Suppressor macrophage treated with lipopolysaccharide for 1 hour (primary cell): Measurements from ENCODE around the gene ATXN10.
"Not testable (repeated sequence)": the region's sequence is repeated elsewhere in the genome, so short reads cannot be mapped to it uniquely, and the experiment has no call there.

Source experiments
- DNase-seq, 3 donors: peaks; one replicate each; pipeline ENCODE4 v3.0.0-alpha.2; 2020 to 2022

The ATXN10 gene

DNA sequence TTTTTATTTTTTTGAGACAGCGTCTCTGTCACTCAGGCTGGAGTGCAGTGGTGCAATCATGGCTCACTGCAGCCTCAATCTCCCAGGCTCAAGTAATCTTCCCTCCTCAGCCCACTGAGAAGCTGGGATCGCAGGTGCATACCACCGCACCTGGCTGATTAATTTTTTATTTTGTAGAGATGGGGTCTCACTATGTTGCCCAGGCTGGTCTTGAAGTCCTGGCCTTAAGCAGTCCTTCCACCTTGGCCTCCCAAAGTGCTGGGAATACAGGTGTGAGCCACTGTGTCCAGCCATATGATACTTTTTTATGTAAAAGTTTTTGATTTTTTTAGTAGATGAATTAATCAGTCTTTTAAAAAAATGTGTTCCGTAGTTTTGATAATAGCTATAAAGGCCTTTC lies 42.8 kb downstream of the ATXN10 start:
- DNase-seq: not testable (repeated sequence)

DNA sequence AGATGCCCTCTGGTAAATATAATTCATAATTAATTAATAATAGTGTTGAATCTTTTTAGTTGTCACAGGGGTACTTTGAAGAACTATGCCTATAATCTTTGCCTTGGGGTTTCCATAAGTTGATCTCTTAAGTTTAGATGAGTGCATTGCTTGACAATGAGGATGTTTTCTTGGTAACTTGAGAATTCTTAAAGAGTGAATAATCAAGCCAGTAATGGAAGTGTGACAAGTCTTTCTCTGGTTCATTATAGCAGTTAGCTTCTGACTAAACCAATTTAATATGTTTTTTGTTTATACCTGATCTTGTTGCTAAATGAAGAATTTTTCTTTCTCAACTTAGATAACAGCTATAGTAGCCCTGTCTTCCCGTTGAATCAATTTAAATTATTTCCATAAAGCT lies 46.2 kb downstream of the ATXN10 start:
- DNase-seq: no peak

- no peak for DNase-seq
Observed at GRCh38 chr22:45718391-45718790, 46.8 kb downstream of the ATXN10 start.

DNA sequence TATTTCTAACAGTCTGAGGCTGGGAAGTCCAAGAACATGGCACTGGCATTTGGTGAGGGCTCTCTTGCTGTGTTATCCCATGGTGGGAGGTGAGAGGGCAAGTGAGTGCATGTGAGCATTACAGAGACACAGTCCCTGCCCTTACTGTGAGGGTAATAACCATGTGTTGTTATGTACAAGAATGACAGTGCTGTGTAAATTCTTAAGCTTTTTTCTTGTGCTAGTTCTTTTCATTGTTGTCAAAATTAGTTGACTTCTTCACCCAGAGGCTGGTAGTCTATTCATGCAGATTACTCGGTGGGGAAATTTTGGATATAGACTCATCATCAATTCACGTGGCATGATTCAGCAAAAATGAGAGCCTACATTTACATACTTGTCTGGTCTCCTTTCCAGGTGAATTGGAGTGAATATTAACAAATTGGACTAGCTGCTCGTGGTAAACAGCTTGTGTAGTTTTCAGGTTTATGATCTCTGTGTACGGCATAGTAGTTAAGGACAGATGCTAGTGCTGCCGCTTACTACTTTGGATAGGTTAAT lies 49.3 kb downstream of the ATXN10 start:
- DNase-seq: peak in 1 of 3 donors; percentile 21

GRCh38 chr22:45722006-45722405 lies 50.4 kb downstream of the ATXN10 start:
- no peak for DNase-seq

GRCh38 chr22:45726081-45726480 lies 54.4 kb downstream of the ATXN10 start:
- DNase-seq: no peak

- no peak for DNase-seq
Observed at GRCh38 chr22:45731041-45731797, 59.6 kb downstream of the ATXN10 start.

DNA sequence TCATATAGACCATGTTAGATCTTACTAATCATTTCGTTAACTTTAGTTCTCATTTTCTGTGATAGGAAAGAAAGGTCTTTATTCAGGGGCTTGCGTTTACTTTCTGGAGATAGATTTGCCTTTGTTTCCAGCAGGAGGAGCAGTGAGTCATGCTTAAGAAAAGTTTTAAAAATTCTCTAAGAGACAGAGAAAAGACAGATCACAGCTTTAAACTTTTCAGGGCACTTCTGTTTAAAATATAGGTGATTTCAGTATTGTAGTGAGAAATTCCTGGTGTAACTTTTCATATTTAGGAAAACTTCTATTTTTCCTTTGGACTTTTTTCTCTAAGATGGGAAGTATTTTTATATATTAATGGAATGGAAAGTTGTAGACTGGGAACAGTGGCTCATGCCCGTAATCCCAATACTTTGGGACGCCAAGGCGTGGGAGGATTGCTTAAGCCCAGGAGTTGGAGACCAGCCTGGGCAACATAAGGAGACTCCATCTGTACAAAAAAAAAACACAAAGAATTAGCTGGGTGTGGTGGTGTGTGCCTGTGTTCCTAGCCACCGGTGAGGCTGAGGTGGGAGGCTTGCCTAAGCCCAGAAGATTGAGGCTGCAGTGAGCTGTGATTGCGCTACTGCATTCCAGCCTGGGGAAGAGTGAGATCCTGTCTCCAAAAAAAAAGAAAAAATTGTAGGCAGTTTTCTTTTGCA lies 60.3 kb downstream of the ATXN10 start:
- no peak for DNase-seq

DNA sequence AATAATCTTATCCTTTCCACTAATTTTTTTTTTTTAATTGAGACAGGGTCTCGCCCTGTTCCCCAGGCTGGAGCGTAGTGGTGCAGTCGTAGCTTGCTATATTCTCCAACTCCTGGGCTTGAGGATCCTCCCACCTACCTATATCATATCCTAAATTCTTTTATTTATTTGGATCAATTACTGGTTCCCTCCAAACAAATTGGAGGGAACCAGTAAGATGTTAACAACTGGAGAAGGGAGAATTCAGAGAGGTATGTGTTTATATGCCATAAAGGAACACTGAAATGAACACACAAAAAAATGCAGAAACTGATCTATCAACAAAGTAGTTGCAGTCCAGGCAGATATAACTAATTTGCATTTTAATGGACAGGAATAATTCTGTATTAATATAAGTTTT lies 63.6 kb downstream of the ATXN10 start:
- DNase-seq: no peak

DNA sequence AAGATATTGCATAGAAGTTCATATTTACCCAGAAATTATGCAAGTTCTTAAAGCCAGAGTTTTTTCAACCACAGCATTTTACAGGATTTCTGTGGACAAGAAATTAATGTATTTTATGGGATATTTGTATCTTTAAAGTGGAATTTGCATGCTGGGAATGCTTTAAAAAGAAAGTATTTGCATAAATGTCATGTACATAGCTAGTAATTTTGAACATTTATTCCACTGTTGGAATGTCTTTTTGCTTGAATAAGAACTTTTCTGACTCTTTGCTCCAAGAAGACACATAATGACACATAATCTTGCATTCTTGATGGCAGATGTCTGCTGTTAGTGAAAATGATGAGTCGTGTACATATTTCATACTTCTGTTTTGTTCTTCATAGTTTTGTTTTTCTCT lies 66.6 kb downstream of the ATXN10 start:
- no peak for DNase-seq

- no peak for DNase-seq
Observed at GRCh38 chr22:45740236-45740635, 68.6 kb downstream of the ATXN10 start.

DNA sequence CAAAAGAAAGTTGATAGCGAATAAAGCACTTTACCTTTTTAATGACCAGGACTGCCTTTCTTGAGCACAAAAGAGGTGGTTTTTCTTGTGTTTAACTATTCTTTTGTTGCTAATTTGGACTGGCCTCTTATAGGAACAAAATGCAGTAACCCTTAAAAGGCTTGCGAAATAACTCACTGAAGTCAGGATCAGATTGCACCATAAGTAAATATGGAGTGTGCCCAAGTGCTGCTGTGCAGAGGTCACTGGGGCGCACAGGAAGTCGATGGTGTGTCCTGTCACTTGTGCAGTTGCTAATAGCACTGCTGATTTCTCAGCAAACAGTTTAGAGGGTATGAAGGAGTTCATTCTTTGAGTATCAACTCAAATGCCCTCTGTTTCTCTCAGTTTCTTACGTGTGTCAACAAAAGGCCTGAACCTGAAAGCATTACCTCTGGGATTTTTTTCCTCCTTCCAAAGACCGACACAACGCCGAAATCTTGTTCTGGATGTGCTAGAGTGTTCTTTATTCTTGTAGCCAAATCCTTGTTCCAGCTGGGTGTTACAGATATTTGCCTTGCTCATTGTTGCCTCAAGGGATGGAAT lies 71.3 kb downstream of the ATXN10 start:
- DNase-seq: peak; percentile 56 to 68 (median 56)

GRCh38 chr22:45743687-45744086 lies 72.1 kb downstream of the ATXN10 start:
- no peak for DNase-seq

DNA sequence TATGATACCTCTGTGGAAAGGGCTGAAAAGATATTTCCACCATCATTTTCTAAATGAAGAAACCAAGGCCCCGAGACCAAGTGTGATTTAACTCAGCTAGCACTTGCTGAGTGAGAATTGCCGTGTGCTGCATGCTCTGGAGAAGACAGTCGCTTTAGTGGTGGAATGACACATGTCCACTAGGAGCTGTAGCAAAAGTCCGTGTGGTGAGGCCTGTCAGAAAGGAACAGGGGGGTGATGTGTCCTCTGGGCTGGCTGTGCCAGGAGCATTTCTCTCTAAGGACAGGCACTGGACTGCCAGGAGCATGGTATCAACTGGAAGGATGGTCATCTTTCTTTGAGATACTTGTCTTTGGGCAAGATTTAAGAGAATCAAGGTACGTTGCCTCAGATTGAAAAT lies 72.8 kb downstream of the ATXN10 start:
- no peak for DNase-seq

DNA sequence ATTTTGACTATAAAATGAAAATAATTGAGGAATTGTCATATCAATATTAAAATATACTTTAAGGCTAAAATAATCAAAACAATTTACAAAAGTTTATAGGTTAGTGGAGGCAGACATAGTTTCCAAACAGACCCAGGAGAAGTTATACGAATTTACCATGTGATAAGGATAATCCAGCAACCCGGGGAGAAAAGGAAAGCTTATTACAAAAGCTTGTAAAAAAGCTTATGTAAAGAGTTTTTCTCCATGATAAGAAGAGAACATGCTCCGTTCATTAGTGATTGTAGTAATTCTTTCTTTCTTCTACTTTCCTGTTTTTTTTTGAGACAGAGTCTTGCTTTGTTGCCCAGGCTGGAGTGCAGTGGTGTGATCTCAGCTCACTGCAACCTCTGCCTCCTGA lies 79.0 kb downstream of the ATXN10 start:
- no peak for DNase-seq

DNA sequence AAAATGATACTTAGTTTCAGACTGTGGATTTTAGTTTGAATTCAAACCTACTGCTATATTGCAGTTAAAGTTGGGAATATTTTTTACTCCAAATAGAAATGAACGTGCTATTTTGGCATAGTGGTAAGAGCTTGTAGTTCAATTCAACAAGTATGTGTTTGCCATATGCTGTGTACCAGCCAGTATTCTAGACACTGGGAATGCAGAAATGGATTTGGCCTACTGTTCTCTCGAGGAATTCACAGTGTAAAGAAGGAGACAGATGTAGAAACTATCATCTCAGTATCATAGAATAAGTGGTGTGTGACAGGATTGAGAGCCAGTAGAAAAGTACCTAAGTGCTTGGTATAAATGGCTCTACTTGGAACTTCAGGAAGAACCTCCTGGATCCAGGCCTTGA lies 80.4 kb downstream of the ATXN10 start:
- DNase-seq: no peak

- DNase-seq: no peak
Observed at GRCh38 chr22:45754822-45755221, 83.2 kb downstream of the ATXN10 start.

- no peak for DNase-seq
Observed at GRCh38 chr22:45756558-45756957, 84.9 kb downstream of the ATXN10 start.

- no peak for DNase-seq
Observed at GRCh38 chr22:45757068-45757467, 85.4 kb downstream of the ATXN10 start.

DNA sequence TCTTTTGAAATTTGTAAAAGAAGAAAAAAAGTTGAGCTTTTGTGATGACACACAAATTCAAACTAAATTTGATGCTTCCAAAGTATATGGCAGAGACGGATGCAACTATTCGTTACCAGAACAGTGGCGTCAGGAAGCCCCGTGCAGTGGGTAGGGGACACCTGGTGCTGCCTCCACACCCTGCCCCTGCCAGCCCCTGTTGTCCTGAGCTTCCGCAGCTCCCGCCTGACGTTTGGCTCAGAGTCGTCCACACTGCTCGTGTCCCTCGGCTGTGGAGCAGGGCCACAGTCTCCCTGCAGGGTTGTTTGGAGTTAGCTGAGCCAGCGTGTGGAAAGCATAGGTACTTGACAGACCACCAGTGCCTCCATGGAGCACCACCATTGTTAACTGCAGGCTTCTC lies 86.3 kb downstream of the ATXN10 start:
- DNase-seq: no peak

DNA sequence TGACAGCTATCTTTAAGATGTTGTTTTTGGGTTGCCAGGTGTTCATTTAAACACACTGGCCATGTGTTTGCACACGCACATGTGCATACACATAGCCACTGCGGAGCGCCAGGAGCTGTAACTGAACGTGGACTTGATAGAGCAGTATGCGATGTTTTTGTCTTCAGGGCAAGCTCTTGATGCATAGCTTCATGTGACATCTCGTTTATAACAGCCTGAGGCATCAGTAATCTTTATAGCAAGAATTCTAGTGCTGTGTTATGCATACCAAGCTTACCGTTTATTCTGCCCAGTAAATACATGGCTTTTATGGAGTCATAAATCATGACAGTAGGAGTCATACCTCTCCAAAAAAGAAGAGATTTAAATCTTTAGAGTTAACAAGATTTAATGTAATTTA lies 87.0 kb downstream of the ATXN10 start:
- DNase-seq: no peak

DNA sequence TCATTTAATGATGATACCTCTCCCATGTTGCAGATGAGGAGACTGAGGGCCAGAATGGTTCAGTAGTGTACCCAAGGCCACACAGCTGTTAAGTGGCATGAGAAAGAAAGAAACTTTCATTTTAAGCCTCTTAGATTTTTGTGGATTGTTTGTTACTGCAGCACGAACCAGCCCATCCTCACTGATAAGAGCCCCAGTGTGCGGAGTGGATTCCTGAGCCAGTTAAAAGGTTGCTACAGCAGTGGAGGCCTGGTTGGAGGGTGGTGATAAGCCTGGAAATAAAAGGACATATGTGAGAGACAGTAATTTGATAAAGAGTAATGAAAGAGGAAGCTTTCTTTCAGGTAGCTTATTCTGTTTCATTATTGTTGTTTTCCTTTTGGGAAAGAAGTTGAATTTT lies 89.0 kb downstream of the ATXN10 start:
- no peak for DNase-seq

DNA sequence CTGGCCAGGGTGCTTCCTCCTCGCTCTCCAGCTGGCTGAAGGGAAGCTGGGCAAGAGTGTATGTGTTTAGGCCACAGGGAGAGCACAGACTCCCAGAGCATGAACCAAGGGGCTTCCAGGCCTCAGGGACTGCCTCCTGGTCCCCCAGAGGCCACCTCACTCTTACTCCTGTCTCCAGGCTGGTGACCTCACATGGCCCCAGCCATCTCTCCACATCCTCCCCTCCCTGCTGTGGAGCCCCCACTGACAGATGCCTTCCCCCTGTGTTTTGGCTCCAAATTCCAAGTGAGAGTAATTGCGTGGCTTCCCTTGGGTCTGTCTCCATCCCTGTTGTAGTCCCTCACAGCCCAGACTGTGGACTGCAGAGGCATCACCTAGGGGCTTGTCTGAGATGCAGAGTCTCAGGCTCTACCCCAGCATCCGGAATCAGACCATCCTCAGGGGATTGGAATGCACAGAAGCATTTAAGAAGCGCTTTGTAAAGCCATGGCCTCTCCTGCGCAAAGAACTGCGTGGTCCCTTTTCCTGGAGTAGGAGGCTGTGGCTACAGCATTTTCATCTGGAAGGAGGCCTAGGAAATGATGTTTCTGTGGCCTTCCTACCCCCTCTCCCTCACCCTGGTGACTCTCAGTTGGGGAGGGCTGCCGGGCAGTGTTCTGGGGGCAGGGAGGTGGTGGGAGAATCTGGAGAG lies 91.1 kb downstream of the ATXN10 start:
- no peak for DNase-seq
